ENCODE data around the gene FEM1C. TPM values are rescaled to one million over a fixed set of nuclear protein-coding genes. Genes with fewer than 3 reads are reported as not detected.

FEM1C gene
- total RNA-seq, 1 donor from 2014 or later: 14.3 TPM

DNA sequence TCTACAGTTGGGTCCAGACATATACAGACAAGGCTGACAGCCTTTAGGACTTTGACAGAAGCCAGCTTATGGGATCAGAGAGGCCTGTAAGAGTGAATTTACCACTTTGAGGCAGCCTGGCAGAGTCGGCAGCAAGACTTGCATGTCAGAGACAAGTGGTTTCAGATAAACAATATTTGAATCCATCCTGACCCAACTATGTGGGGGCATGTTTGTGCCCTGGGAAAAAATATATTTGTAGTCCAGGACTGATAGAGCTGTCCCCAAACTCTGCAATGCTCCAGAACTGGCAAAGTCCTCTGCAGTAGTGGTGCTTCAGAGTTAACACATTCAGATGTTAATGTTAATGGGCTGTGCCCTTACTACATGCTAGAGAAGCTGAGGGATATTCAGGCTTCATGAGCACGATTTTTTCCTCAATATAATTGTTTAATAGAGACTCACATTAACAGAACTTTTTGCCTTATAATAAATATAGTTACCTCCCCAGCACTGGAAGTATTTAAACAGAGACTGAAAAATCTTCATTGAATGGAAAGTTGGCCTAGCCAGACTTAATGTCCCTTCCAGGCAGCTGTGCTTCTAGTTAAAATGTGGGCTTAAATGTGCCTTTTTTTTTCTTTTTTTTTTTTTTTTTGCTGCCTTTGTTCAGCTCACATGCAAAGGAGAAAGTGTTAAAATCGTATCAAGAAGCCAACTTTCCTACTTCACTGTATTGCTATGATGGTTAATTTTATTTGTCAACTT, 42.9 kb downstream of the FEM1C start:
- Mint-ChIP-seq H3K27me3 (ENCODE audit: low read depth) (peaks cover 25% of the 10 kb centered on the region), H3K4me1 (ENCODE audit: low read depth) (no peaks in the 10 kb centered on the region), H3K9me3 (no peaks in the 10 kb centered on the region), H3K27ac (no peak overlapping the region), H3K4me3 (ENCODE audit: low read depth) (no peak overlapping the region), H3K36me3 (ENCODE audit: low read depth) (no peaks in the 10 kb centered on the region)
- intact Hi-C loops (cut with micrococcal nuclease): no loop called here
- no peak for DNase-seq (ENCODE audit: low spot score)

DNA sequence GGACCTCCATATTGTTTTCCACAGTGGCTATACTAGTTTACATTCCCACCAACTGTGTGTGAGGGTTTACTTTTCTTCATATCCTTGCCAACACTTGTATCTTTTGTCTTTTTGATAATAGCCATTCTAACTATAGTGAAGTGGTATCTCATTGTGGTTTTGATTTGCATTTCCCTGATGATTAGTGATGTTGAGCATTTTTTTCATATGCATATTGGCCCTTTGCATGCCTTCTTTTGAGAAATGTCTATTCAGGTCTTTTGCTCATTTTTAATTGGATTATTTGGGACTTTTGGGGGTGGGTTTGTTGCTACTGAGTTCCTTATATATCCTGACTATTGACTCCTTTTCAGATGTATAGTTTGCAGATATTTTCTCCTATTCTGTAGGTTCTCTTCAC, 44.4 kb downstream of the FEM1C start:
- Mint-ChIP-seq H3K9me3 (no peaks in the 10 kb centered on the region), H3K27me3 (ENCODE audit: low read depth) (peaks cover 24% of the 10 kb centered on the region), H3K36me3 (ENCODE audit: low read depth) (no peaks in the 10 kb centered on the region), H3K27ac (no peak overlapping the region), H3K4me1 (ENCODE audit: low read depth) (no peaks in the 10 kb centered on the region), H3K4me3 (ENCODE audit: low read depth) (no peak overlapping the region)
- intact Hi-C loops (cut with micrococcal nuclease): no loop called here
- no peak for DNase-seq (ENCODE audit: low spot score)

DNA sequence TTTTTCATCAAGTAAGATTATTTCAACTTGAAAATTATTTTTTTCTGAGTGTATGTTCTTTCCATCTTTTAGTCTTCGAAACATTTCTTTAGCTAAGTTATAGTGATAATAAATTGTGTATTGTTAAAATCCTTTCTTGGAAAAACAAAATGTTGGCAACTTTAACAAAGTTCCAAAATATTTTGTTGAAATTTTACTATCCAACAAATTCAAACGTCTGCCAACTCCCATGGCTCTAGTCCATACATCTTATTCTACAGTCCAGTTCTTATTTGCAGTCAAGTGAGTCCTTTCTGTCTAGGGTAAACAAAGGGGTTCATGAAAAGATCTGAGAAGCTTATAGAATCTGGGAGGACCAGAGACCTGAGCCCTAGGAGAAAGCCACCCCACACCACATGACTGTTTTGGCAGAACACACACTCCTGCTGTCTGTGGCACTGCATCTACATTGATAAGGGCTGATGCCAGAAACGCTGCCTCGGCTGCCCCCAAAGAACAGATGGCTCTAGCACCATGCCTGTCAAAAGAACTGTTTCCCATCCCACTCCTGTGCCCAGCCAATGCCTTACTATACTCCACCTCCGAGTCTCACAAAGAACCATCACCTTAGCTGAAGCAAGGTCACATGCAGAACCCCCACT, 47.5 kb downstream of the FEM1C start:
- Mint-ChIP-seq H3K4me3 (ENCODE audit: low read depth) (no peak overlapping the region), H3K27ac (no peak overlapping the region), H3K4me1 (ENCODE audit: low read depth) (no peaks in the 10 kb centered on the region), H3K9me3 (no peaks in the 10 kb centered on the region), H3K36me3 (ENCODE audit: low read depth) (no peaks in the 10 kb centered on the region), H3K27me3 (ENCODE audit: low read depth) (peaks cover 44% of the 10 kb centered on the region)
- intact Hi-C loops (cut with micrococcal nuclease): no loop called here
- no peak for DNase-seq (ENCODE audit: low spot score)

GRCh38 chr5:115494570-115495289, 49.8 kb downstream of the FEM1C start:
- no peak overlapping the region for H3K27ac Mint-ChIP-seq
- intact Hi-C loops (cut with micrococcal nuclease): no loop called here
- DNase-seq (ENCODE audit: low spot score): no peak
- H3K36me3 Mint-ChIP-seq (ENCODE audit: low read depth): no peaks in the 10 kb centered on the region
- no peaks in the 10 kb centered on the region for H3K4me1 Mint-ChIP-seq (ENCODE audit: low read depth)
- no peak overlapping the region for H3K4me3 Mint-ChIP-seq (ENCODE audit: low read depth)
- peaks cover 37% of the 10 kb centered on the region for H3K27me3 Mint-ChIP-seq (ENCODE audit: low read depth)
- no peaks in the 10 kb centered on the region for H3K9me3 Mint-ChIP-seq

GRCh38 chr5:115490596-115490995, 54.0 kb downstream of the FEM1C start:
- H3K4me1 Mint-ChIP-seq (ENCODE audit: low read depth): peaks cover 16% of the 10 kb centered on the region
- H3K4me3 Mint-ChIP-seq (ENCODE audit: low read depth): no peak overlapping the region
- H3K9me3 Mint-ChIP-seq: no peaks in the 10 kb centered on the region
- H3K36me3 Mint-ChIP-seq (ENCODE audit: low read depth): no peaks in the 10 kb centered on the region
- no peak for DNase-seq (ENCODE audit: low spot score)
- peaks cover 26% of the 10 kb centered on the region for H3K27me3 Mint-ChIP-seq (ENCODE audit: low read depth)
- intact Hi-C loops (cut with micrococcal nuclease): no loop called here
- H3K27ac Mint-ChIP-seq: no peak overlapping the region

GRCh38 chr5:115489733-115490132, 54.8 kb downstream of the FEM1C start:
- H3K27me3 Mint-ChIP-seq (ENCODE audit: low read depth): peaks cover 20% of the 10 kb centered on the region
- DNase-seq (ENCODE audit: low spot score): no peak
- H3K4me1 Mint-ChIP-seq (ENCODE audit: low read depth): peaks cover 16% of the 10 kb centered on the region
- no peaks in the 10 kb centered on the region for H3K36me3 Mint-ChIP-seq (ENCODE audit: low read depth)
- H3K4me3 Mint-ChIP-seq (ENCODE audit: low read depth): no peak overlapping the region
- no peak overlapping the region for H3K27ac Mint-ChIP-seq
- intact Hi-C loops (cut with micrococcal nuclease): loop anchor here (5.0 kb wide), 1 partner anchor 37 kb away; no protein-coding TSS in a partner anchor
- H3K9me3 Mint-ChIP-seq: no peaks in the 10 kb centered on the region

- DNase-seq (ENCODE audit: low spot score): no peak
- H3K4me3 Mint-ChIP-seq (ENCODE audit: low read depth): no peak overlapping the region
- peaks cover 5% of the 10 kb centered on the region for H3K27me3 Mint-ChIP-seq (ENCODE audit: low read depth)
- peaks cover 16% of the 10 kb centered on the region for H3K4me1 Mint-ChIP-seq (ENCODE audit: low read depth)
- H3K36me3 Mint-ChIP-seq (ENCODE audit: low read depth): no peaks in the 10 kb centered on the region
- intact Hi-C loops (cut with micrococcal nuclease): loop anchor here (1.0 to 5.0 kb wide), 5 partner anchors 26 to 278 kb away; partner anchors contain the start of gene FEM1C
- peak overlapping the region; percentile 70 for H3K27ac Mint-ChIP-seq
- H3K9me3 Mint-ChIP-seq: no peaks in the 10 kb centered on the region
Measured at GRCh38 chr5:115487756-115488155, 56.8 kb downstream of the FEM1C start.

- intact Hi-C loops (cut with micrococcal nuclease): loop anchor here (1.0 to 5.0 kb wide), 4 partner anchors 26 to 72 kb away; partner anchors contain the start of gene FEM1C
Measured at GRCh38 chr5:115487168-115487567, 57.4 kb downstream of the FEM1C start.

GRCh38 chr5:115486728-115487127, 57.8 kb downstream of the FEM1C start:
- Mint-ChIP-seq H3K27me3 (ENCODE audit: low read depth) (peaks cover 6% of the 10 kb centered on the region), H3K27ac (no peak overlapping the region), H3K36me3 (ENCODE audit: low read depth) (no peaks in the 10 kb centered on the region), H3K4me3 (ENCODE audit: low read depth) (no peak overlapping the region), H3K9me3 (no peaks in the 10 kb centered on the region), H3K4me1 (ENCODE audit: low read depth) (peaks cover 16% of the 10 kb centered on the region)
- DNase-seq (ENCODE audit: low spot score): no peak
- intact Hi-C loops (cut with micrococcal nuclease): loop anchor here (1.0 to 5.0 kb wide), 4 partner anchors 25 to 72 kb away; partner anchors contain the start of gene FEM1C

More at GRCh38 chr5:115487168-115487567, 57.4 kb downstream of the FEM1C start:
- Mint-ChIP-seq H3K27me3 (ENCODE audit: low read depth) (peaks cover 4% of the 10 kb centered on the region), H3K9me3 (no peaks in the 10 kb centered on the region), H3K36me3 (ENCODE audit: low read depth) (no peaks in the 10 kb centered on the region), H3K27ac (no peak overlapping the region), H3K4me3 (ENCODE audit: low read depth) (no peak overlapping the region), H3K4me1 (ENCODE audit: low read depth) (peaks cover 16% of the 10 kb centered on the region)
- DNase-seq (ENCODE audit: low spot score): no peak

DNA sequence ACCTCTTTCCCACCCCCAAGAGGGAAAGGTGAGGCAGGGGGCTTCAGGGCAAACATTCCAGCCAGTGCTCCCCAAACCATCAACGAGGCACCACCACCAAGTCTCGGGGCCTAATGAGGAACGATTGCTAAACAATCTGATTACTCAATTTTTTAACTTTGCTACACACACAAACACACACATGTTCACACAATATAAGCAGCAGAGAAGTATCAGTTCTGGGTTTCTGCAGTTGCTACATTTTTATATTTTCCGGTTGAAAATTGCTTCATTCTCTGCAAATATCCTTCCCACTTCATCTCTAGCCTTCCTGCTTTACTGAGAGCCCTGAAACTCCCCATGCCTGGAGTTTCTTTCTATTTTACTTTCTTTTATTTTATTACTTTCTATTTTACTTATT, 60.2 kb downstream of the FEM1C start:
- H3K4me1 Mint-ChIP-seq (ENCODE audit: low read depth): peaks cover 16% of the 10 kb centered on the region
- H3K4me3 Mint-ChIP-seq (ENCODE audit: low read depth): no peak overlapping the region
- no peaks in the 10 kb centered on the region for H3K9me3 Mint-ChIP-seq
- H3K27ac Mint-ChIP-seq: no peak overlapping the region
- DNase-seq (ENCODE audit: low spot score): no peak
- intact Hi-C loops (cut with micrococcal nuclease): no loop called here
- no peaks in the 10 kb centered on the region for H3K36me3 Mint-ChIP-seq (ENCODE audit: low read depth)
- H3K27me3 Mint-ChIP-seq (ENCODE audit: low read depth): peaks cover 14% of the 10 kb centered on the region

- Mint-ChIP-seq H3K27ac (no peak overlapping the region), H3K9me3 (no peaks in the 10 kb centered on the region), H3K4me3 (ENCODE audit: low read depth) (no peak overlapping the region), H3K4me1 (ENCODE audit: low read depth) (no peaks in the 10 kb centered on the region), H3K27me3 (ENCODE audit: low read depth) (peaks cover 37% of the 10 kb centered on the region), H3K36me3 (ENCODE audit: low read depth) (no peaks in the 10 kb centered on the region)
- DNase-seq (ENCODE audit: low spot score): no peak
- intact Hi-C loops (cut with micrococcal nuclease): no loop called here
Measured at GRCh38 chr5:115480900-115481299, 63.7 kb downstream of the FEM1C start.

GRCh38 chr5:115480271-115480670, 64.3 kb downstream of the FEM1C start:
- Mint-ChIP-seq H3K27me3 (ENCODE audit: low read depth) (peaks cover 37% of the 10 kb centered on the region), H3K4me1 (ENCODE audit: low read depth) (no peaks in the 10 kb centered on the region), H3K36me3 (ENCODE audit: low read depth) (no peaks in the 10 kb centered on the region), H3K4me3 (ENCODE audit: low read depth) (no peak overlapping the region), H3K27ac (no peak overlapping the region), H3K9me3 (no peaks in the 10 kb centered on the region)
- DNase-seq (ENCODE audit: low spot score): no peak
- intact Hi-C loops (cut with micrococcal nuclease): no loop called here

Measured in activated T-helper 2 cell treated with anti-CD3 and anti-CD28 coated beads, Interferon-gamma antibody, Interleukin-2, Interleukin-4, amounts not matched to agents 10 μg/mL and 5 μg/mL and 100 μg/mL, durations not matched to agents 14 hours and 24 hours and 36 hours (primary cell).